Mesendoderm (in vitro differentiated cells): ENCODE data around the gene PPFIBP2.
A peak's percentile ranks its signal among the peaks of the same experiment; 100 is the strongest.

Experiments used
- DNase-seq: peaks from one replicate; pipeline ENCODE4 v3.0.0; 2013
- H2AK5ac ChIP-seq: 2 replicates; pipeline ENCODE4 v1.6.1; 2013; ENCODE audit warnings: low read length, inconsistent platforms
- H2BK120ac ChIP-seq: 2 replicates; pipeline ENCODE4 v1.6.1; 2013; ENCODE audit warnings: low read depth, mild to moderate bottlenecking, low read length, moderate library complexity, mixed read lengths
- H2BK15ac ChIP-seq: replicated peaks from 2 replicates; pipeline ENCODE4 v1.6.1; 2013; ENCODE audit warnings: low read depth, mild to moderate bottlenecking, moderate library complexity
- H2BK5ac ChIP-seq: 2 replicates; pipeline ENCODE4 v1.6.1; 2013; ENCODE audit warnings: low read length, inconsistent platforms
- H3K18ac ChIP-seq: 2 replicates; pipeline ENCODE4 v1.6.1; 2013; ENCODE audit warnings: mild to moderate bottlenecking, low read length, mixed read lengths
- H3K23ac ChIP-seq: one replicate; pipeline ENCODE4 v1.6.1; 2013; ENCODE audit warnings: low read length
- H3K27ac ChIP-seq: 2 replicates; pipeline ENCODE4 v1.5.1; 2013; ENCODE audit warnings: low read depth, mild to moderate bottlenecking, inconsistent platforms, low read length, moderate library complexity
- H3K27me3 ChIP-seq: 2 replicates; pipeline ENCODE4 v1.6.1; 2013; ENCODE audit warnings: low read length, control low read depth, mild to moderate bottlenecking, inconsistent platforms; ENCODE audit not compliant: insufficient read depth, poor library complexity
- H3K36me3 ChIP-seq: 2 replicates; pipeline ENCODE4 v1.6.1; 2013; ENCODE audit warnings: low read length, inconsistent platforms; ENCODE audit not compliant: control insufficient read depth, insufficient read depth
- H3K4ac ChIP-seq: one replicate; pipeline ENCODE4 v1.6.1; 2013; ENCODE audit warnings: low read depth, mild to moderate bottlenecking, low read length, moderate library complexity
- H3K4me1 ChIP-seq: 2 replicates; pipeline ENCODE4 v1.6.1; 2013; ENCODE audit warnings: low read depth, low read length, inconsistent platforms; ENCODE audit not compliant: control insufficient read depth
- H3K4me2 ChIP-seq: 2 replicates; pipeline ENCODE4 v1.6.1; 2013; ENCODE audit warnings: low read length
- H3K4me3 ChIP-seq: 2 replicates; pipeline ENCODE4 v1.5.1; 2013; ENCODE audit warnings: mild to moderate bottlenecking, low read length
- H3K56ac ChIP-seq: one replicate; pipeline ENCODE4 v1.6.1; 2013; ENCODE audit warnings: low read length
- H3K79me1 ChIP-seq: 2 replicates; pipeline ENCODE4 v1.6.1; 2013; ENCODE audit warnings: low read length, inconsistent platforms
- H3K79me2 ChIP-seq: 2 replicates; pipeline ENCODE4 v1.6.1; 2013; ENCODE audit warnings: mild to moderate bottlenecking, low read length; ENCODE audit not compliant: control insufficient read depth, insufficient read depth
- H3K9ac ChIP-seq: 2 replicates; pipeline ENCODE4 v1.6.1; 2013; ENCODE audit warnings: low read length, inconsistent platforms
- H4K5ac ChIP-seq: one replicate; pipeline ENCODE4 v1.6.1; 2013; ENCODE audit warnings: low read length
- H4K8ac ChIP-seq: one replicate; pipeline ENCODE4 v1.6.1; 2013; ENCODE audit warnings: low read depth, mild to moderate bottlenecking, control low read depth, low read length, moderate library complexity
- WGBS: extraction: QIAGEN DNeasy Blood & Tissue Kit; methylation state at CpG from one replicate; pipeline ENCODE4 v1.1.7; 2013; ENCODE audit warnings: low lambda C conversion rate, missing lambda C conversion rate; ENCODE audit not compliant: insufficient coverage; ENCODE audit errors: extremely low coverage; 5-methylcytosine and 5-hydroxymethylcytosine counted together

Gene PPFIBP2

DNA sequence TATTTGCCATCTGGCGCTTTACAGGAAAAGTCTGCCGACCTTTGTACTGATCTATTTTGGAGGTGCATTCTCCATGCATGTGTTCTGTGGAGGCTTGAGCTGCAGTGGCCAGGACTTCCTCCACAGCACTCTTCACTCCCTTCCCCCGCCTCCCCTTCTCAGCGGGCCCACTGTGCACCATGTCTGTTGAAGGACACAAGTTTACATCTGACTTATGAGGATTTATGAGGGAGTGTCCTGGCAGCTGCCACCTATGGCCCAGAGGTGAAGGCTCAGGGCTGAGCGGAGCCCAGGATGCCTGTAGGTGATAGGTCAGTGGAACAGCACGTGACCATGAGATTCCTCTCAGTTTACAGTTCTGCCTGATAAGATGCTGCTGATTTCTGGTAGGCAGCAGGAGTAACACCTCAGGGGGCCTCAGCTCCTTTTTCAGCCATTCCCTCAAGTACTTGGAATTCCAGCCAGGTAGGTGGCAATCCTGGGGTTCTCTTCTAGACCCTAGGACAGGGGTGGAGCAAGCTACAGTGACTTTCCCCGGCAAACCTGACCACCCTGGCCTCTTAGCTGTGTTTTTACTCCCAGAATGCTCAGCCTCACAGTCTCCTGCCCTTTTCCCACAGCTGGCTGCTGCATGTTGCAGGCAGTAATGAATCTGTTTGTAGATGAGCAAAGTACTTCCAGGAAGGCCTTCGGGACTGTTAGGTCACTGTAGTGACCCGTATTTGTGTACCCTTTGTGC lies 59.9 kb downstream of the PPFIBP2 start:
- Histone ChIP-seq H3K4ac (peak overlapping the region; percentile 86), H3K4me3 (no peak overlapping the region), H3K36me3 (no peaks in the 10 kb centered on the region), H3K4me1 (peaks cover 49% of the 10 kb centered on the region), H2BK5ac (peak overlapping the region; percentile 87), H3K79me2 (no peaks in the 10 kb centered on the region), H3K27me3 (no peaks in the 10 kb centered on the region), H3K56ac (peak overlapping the region; percentile 80), H3K23ac (no peak overlapping the region), H4K5ac (no peak overlapping the region), H3K27ac (peak overlapping the region; percentile 90), H3K79me1 (no peaks in the 10 kb centered on the region), H2AK5ac (peak overlapping the region; percentile 84), H3K18ac (peak overlapping the region; percentile 86), H2BK120ac (peak overlapping the region; percentile 56), H4K8ac (no peak overlapping the region), H3K9ac (peak overlapping the region; percentile 30), H3K4me2 (no peak overlapping the region), H2BK15ac (no peak overlapping the region)
- no CpG with 5 or more reads among the region's 9 CpGs for WGBS
- peak; percentile 98 for DNase-seq

DNA sequence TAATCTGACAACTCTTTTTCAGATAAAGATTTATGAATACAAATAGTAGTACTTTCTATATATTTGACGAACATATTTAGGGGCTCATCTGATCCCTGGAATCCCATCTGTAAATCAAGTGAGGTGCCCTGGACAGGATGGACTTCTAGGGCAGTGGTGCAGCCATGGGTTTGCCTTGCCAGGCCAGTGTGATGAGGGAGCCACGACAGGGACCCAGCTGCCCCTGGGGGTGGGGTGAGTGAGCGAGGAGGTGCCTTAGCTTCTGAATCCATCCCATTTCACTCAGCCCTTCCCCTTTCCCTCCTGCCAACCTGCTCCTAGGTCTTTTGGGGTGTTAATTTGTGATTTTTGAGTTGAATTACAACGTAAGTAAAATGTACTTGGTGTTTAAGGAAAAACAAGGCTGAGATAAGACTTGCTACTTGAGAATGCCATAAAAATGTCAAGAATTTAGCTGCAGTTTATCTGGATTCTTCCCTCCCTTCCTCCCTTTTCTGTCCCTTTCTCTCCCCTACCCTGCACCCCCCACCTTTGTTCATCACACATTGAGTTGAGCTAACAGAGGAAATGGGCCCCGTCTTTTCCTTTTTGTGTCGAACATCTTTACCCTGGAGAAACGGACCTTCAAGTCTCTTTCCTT lies 60.8 kb downstream of the PPFIBP2 start:
- Histone ChIP-seq H2BK120ac (peak overlapping the region; percentile 30), H3K4ac (peak overlapping the region; percentile 86), H3K4me2 (no peak overlapping the region), H2BK5ac (peak overlapping the region; percentile 70), H3K79me2 (no peaks in the 10 kb centered on the region), H4K8ac (no peak overlapping the region), H3K4me3 (no peak overlapping the region), H3K18ac (peak overlapping the region; percentile 86), H2BK15ac (no peak overlapping the region), H4K5ac (no peak overlapping the region), H3K56ac (peak overlapping the region; percentile 70), H3K79me1 (no peaks in the 10 kb centered on the region), H3K23ac (no peak overlapping the region), H3K27ac (peak overlapping the region; percentile 90), H3K36me3 (no peaks in the 10 kb centered on the region), H3K4me1 (peaks cover 51% of the 10 kb centered on the region), H2AK5ac (no peak overlapping the region), H3K27me3 (no peaks in the 10 kb centered on the region), H3K9ac (peak overlapping the region; percentile 2)
- no CpG with 5 or more reads among the region's 7 CpGs for WGBS
- DNase-seq: peak; percentile 79

DNA sequence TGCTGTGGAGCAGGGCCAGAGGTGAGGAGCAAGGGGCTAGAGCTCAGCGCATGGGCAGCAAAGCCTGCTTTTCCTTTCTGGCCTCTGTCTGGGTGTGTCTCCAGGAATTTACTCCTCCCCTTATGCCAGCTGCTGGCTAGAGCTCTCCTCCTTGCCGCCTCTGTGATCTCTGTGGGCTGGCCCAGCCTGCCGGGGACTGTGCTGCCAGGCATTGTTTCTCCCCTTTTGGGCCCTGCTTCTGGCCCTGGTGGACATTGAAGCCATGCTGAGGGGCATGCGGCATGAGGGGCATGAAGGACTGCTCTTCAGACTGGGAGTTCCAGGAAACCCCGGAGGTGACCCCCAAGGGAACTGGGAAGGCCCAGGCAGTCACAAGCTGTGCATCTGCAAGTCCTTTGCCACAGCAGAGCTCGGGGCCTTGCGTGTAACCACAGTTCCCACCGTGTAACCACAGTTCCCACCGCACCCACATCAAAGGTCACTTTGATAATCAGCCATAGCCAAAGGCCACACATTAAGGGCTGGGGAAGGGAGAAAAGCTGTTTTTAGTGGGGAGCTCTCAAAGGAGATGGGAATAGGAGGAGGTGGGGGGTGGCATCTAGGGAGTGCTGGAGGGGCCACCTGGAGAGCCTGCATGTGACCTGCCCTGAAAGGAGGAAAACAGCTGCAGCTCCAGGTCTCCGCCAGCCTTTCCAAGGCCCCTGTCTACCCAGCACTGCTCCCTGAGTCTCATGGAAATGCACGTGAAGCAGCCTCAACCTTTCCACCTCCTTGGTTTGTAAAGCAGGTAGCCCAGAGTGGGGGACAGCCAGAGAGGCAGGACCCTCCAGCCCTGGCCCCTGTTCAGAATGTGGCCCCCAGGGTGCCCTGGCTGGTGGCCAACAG lies 62.3 kb downstream of the PPFIBP2 start:
- H2BK120ac ChIP-seq: peak overlapping the region; percentile 18
- H3K4ac ChIP-seq: peak overlapping the region; percentile 76
- H4K8ac ChIP-seq: peak overlapping the region; percentile 30
- peak overlapping the region; percentile 91 for H2AK5ac ChIP-seq
- peak overlapping the region; percentile 90 for H3K56ac ChIP-seq
- no peak overlapping the region for H3K23ac ChIP-seq
- no peaks in the 10 kb centered on the region for H3K79me1 ChIP-seq
- peak overlapping the region; percentile 88 for H3K18ac ChIP-seq
- no peaks in the 10 kb centered on the region for H3K36me3 ChIP-seq
- peak overlapping the region; percentile 20 for H3K9ac ChIP-seq
- H3K27ac ChIP-seq: peak overlapping the region; percentile 78
- H2BK15ac ChIP-seq: no peak overlapping the region
- no peak overlapping the region for H3K4me2 ChIP-seq
- peak; percentile 56 for DNase-seq
- no peak overlapping the region for H4K5ac ChIP-seq
- peak overlapping the region; percentile 71 for H2BK5ac ChIP-seq
- no peaks in the 10 kb centered on the region for H3K79me2 ChIP-seq
- peaks cover 51% of the 10 kb centered on the region for H3K4me1 ChIP-seq
- H3K4me3 ChIP-seq: no peak overlapping the region
- no CpG with 5 or more reads among the region's 11 CpGs for WGBS
- no peaks in the 10 kb centered on the region for H3K27me3 ChIP-seq

DNA sequence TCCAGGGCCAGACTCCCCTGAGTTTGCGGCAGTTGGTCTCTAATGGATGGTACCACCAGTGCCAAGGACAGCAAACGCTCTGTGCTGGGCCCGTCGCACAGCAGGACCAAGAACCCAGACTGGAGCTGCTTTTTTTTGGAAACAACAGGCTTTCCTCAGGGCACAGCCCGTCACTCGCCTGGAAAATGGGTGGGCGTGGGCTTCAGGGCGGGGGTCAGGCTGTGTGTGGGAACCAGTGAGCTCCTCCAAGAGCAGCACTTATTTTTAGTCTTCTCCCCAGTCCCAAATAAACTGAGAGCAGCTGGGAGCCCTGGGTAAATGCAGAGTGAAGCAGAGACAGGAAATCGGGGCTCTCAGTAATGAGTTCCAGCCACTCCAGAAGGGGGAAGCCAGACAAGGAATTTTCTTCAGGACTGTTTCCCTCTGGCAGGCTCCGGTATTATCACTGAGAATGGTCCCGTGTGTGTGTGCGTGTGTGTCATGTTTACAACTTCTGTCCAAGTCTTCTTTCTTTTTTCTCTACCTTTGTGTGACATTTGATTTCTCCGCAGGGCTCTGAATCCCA lies 63.0 kb downstream of the PPFIBP2 start:
- Histone ChIP-seq H3K27ac (peak overlapping the region; percentile 78), H2BK5ac (peak overlapping the region; percentile 95), H2BK15ac (no peak overlapping the region), H3K79me1 (no peaks in the 10 kb centered on the region), H2BK120ac (peak overlapping the region; percentile 18), H3K4me3 (no peak overlapping the region), H3K27me3 (no peaks in the 10 kb centered on the region), H3K56ac (peak overlapping the region; percentile 90), H4K8ac (peak overlapping the region; percentile 30), H3K18ac (peak overlapping the region; percentile 88), H3K4me1 (peaks cover 50% of the 10 kb centered on the region), H3K4ac (peak overlapping the region; percentile 76), H3K36me3 (no peaks in the 10 kb centered on the region), H4K5ac (no peak overlapping the region), H2AK5ac (no peak overlapping the region), H3K4me2 (no peak overlapping the region), H3K9ac (peak overlapping the region; percentile 56), H3K79me2 (no peaks in the 10 kb centered on the region), H3K23ac (no peak overlapping the region)
- no CpG with 5 or more reads among the region's 13 CpGs for WGBS
- peak; percentile 50 for DNase-seq

DNA sequence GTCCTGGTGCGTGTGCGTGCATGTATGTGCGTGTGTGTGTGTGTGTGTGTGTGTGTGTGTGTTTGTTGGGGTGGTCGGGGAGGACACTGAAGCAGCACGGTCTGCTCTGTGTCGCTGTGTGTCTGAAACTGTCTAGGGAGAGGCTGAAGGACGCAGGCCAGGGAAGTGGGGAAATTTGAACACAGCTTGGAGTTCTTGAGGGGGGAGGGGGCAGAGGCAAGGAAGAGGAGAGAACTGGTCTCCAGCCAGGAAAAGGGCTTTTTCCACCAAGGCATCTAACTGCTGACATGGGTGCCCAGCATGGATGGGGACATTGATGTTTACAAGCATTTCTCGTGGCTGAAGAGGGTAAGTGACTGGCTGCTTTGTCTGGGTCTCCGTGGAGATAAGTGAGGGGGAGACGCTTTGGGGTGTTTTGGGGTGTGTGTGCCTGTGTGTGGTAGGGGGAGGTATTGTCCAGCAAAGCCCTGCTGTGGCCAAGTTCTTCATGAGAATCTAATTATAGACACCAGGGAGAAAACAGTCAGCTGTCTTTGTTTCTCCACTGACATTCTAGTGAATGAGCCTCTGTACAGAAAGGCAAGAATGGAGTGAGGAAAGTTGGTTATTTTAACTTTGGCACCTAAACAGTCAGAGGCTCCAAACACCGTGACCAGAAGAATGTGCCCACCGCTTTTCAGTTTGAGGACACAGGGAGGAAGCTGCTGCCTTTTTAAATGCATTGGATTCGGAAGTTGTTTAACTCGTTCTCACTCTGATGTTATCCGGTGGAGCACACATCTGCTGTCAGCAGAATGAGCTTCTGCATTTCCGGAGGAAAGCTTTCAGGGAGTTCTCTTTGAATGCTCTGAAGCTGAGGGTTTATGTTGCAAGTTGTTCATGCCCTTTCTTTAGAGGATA lies 63.7 kb downstream of the PPFIBP2 start:
- Histone ChIP-seq H2BK5ac (peak overlapping the region; percentile 95), H3K36me3 (no peaks in the 10 kb centered on the region), H3K27me3 (no peaks in the 10 kb centered on the region), H3K4ac (peak overlapping the region; percentile 44), H3K9ac (peak overlapping the region; percentile 56), H3K79me2 (no peaks in the 10 kb centered on the region), H4K8ac (no peak overlapping the region), H3K56ac (peak overlapping the region; percentile 90), H2BK15ac (no peak overlapping the region), H2BK120ac (peak overlapping the region; percentile 18), H3K79me1 (no peaks in the 10 kb centered on the region), H2AK5ac (peak overlapping the region; percentile 88), H3K4me1 (peaks cover 43% of the 10 kb centered on the region), H3K27ac (peak overlapping the region; percentile 78), H3K18ac (peak overlapping the region; percentile 88), H3K4me2 (no peak overlapping the region), H3K4me3 (no peak overlapping the region), H4K5ac (peak overlapping the region; percentile 81), H3K23ac (peak overlapping the region; percentile 33)
- WGBS: no CpG with 5 or more reads among the region's 16 CpGs
- DNase-seq: peak; percentile 87
